CMK (cell line): ENCODE data around the gene PRR35.

ENCODE experiments used
- DNase-seq: peaks from one replicate; pipeline ENCODE4 v3.0.0-alpha.2; 2010; ENCODE audit warnings: low read depth

The PRR35 gene

GRCh38 chr16:580141-580945 lies 20.1 kb downstream of the PRR35 start:
- DNase-seq = no peak

GRCh38 chr16:580946-581498 lies 20.8 kb downstream of the PRR35 start:
- DNase-seq = no peak

- no peak for DNase-seq
Observed at GRCh38 chr16:582218-582613, 22.0 kb downstream of the PRR35 start.

- no peak for DNase-seq
Observed at GRCh38 chr16:582614-583331, 22.6 kb downstream of the PRR35 start.

GRCh38 chr16:583470-583814 lies 23.2 kb downstream of the PRR35 start:
- DNase-seq = no peak

GRCh38 chr16:583815-584591 lies 23.8 kb downstream of the PRR35 start:
- DNase-seq = no peak

GRCh38 chr16:585351-585750 lies 25.2 kb downstream of the PRR35 start:
- DNase-seq = no peak

GRCh38 chr16:586047-586644 lies 26.0 kb downstream of the PRR35 start:
- no peak for DNase-seq

- no peak for DNase-seq
Observed at GRCh38 chr16:586645-587590, 26.7 kb downstream of the PRR35 start.

- DNase-seq = no peak
Observed at GRCh38 chr16:588639-588888, 28.4 kb downstream of the PRR35 start.

GRCh38 chr16:588889-589657 lies 28.9 kb downstream of the PRR35 start:
- peak; percentile 81 for DNase-seq

GRCh38 chr16:589658-590187 lies 29.5 kb downstream of the PRR35 start, which contains the start of gene RAB40C:
RAB40C (plus strand) TSS chr16:590066; CDS start chr16:590292, 226 bp downstream.
- DNase-seq = peak; percentile 91

- no peak for DNase-seq
Observed at GRCh38 chr16:590188-590814, 30.1 kb downstream of the PRR35 start.

GRCh38 chr16:590815-591200 lies 30.6 kb downstream of the PRR35 start:
- no peak for DNase-seq

- no peak for DNase-seq
Observed at GRCh38 chr16:591231-591630, 31.0 kb downstream of the PRR35 start.

GRCh38 chr16:591892-592517 lies 31.8 kb downstream of the PRR35 start:
- no peak for DNase-seq

GRCh38 chr16:592518-593306 lies 32.5 kb downstream of the PRR35 start:
- DNase-seq = no peak

- DNase-seq = no peak
Observed at GRCh38 chr16:593406-593805, 33.2 kb downstream of the PRR35 start.
